SK-N-SH (cell line): ENCODE results near the gene FABP7. TPM values are rescaled to one million over a fixed set of nuclear protein-coding genes. Genes with fewer than 3 reads are reported as not detected.

ENCODE experiments used
- CTCF ChIA-PET: fragments of 300-600, 350-600 bp; formaldehyde crosslinking; extraction: SDS; loops from one replicate; lab custom pipeline; 2021; lab: Yijun Ruan, JAX
- POLR2A ChIA-PET: fragments of 350-600 bp; sonication (Branson Sonifier 250); formaldehyde crosslinking; extraction: SDS; loops from one replicate; lab custom pipeline; 2020; ENCODE audit warnings: antibody characterized with exemption, inconsistent platforms; lab: Yijun Ruan, JAX
- DNase-seq: peaks from one replicate; pipeline ENCODE4 v3.0.0; 2012
- H2AFZ ChIP-seq: fragments of 200-600 bp; sonication (generic); 2 replicates; pipeline ENCODE4 v1.8.1; 2016; ENCODE audit warnings: antibody characterized with exemption, mild to moderate bottlenecking, low read depth
- H3F3A ChIP-seq: fragments of 200-600 bp; sonication (generic); replicated peaks from 2 replicates; pipeline ENCODE3; 2016; ENCODE audit warnings: antibody characterized with exemption, mild to moderate bottlenecking; ENCODE audit not compliant: insufficient read depth
- H3K27ac ChIP-seq, 2 experiments: fragments of 200-500 bp in 1 of 2; fragments of 200-600 bp in 1 of 2; sonication (Bioruptor generic) in 1 of 2; sonication (generic), shearing (Covaris generic) in 1 of 2; 2 replicates each; pipeline versions ENCODE4 v1.5.1 to v1.6.1; 2014 to 2016; ENCODE audit warnings: low read depth in 2 of 2, inconsistent platforms in 1 of 2, low read length in 1 of 2, mild to moderate bottlenecking in 1 of 2, mixed read lengths in 1 of 2
- H3K27me3 ChIP-seq: fragments of 200-600 bp; sonication (generic), shearing (Covaris generic); 2 replicates; pipeline ENCODE4 v1.6.1; 2016; ENCODE audit warnings: mixed run types; ENCODE audit not compliant: insufficient read depth
- H3K36me3 ChIP-seq, 2 experiments: fragments of 200-500 bp in 1 of 2; fragments of 200-600 bp in 1 of 2; sonication (Bioruptor generic) in 1 of 2; sonication (generic) in 1 of 2; replicated peaks in 1 of 2; 2 replicates each; pipeline versions ENCODE3 to v1.5.1; 2014 to 2016; ENCODE audit warnings: low read length in 1 of 2, mild to moderate bottlenecking in 1 of 2; ENCODE audit not compliant: insufficient read depth in 2 of 2, control insufficient read depth in 1 of 2
- H3K4me1 ChIP-seq, 2 experiments: fragments of 200-500 bp in 1 of 2; fragments of 200-600 bp in 1 of 2; sonication (Bioruptor generic) in 1 of 2; sonication (generic), shearing (Covaris generic) in 1 of 2; 2 replicates each; pipeline versions ENCODE4 v1.5.1 to v1.6.1; 2014 to 2016; ENCODE audit warnings: low read depth in 1 of 2, low read length in 1 of 2, mixed run types in 1 of 2; ENCODE audit not compliant: insufficient read depth in 2 of 2, control insufficient read depth in 1 of 2
- H3K4me2 ChIP-seq: fragments of 200-600 bp; sonication (generic), shearing (Covaris generic); 2 replicates; pipeline ENCODE4 v1.6.1; 2017; ENCODE audit warnings: mixed run types
- H3K4me3 ChIP-seq, 2 experiments: fragments of 200-500 bp in 1 of 2; fragments of 200-600 bp in 1 of 2; sonication (Bioruptor generic) in 1 of 2; sonication (generic), shearing (Covaris generic) in 1 of 2; 2 replicates each; pipeline versions ENCODE4 v1.5.1 to v1.8.1; 2014 to 2016; ENCODE audit warnings: low read depth in 2 of 2, inconsistent platforms in 1 of 2, low read length in 1 of 2, mild to moderate bottlenecking in 1 of 2, mixed read lengths in 1 of 2, moderate library complexity in 1 of 2
- H3K79me2 ChIP-seq: fragments of 200-600 bp; sonication (generic); 2 replicates; pipeline ENCODE4 v1.8.1; 2017; ENCODE audit warnings: mild to moderate bottlenecking; ENCODE audit not compliant: insufficient read depth
- H3K9ac ChIP-seq: fragments of 200-600 bp; sonication (generic); 2 replicates; pipeline ENCODE4 v1.6.1; 2017; ENCODE audit warnings: mixed run types
- H3K9me2 ChIP-seq: fragments of 200-600 bp; sonication (generic); 2 replicates; pipeline ENCODE4 v1.6.1; 2017; ENCODE audit warnings: mixed run types
- H3K9me3 ChIP-seq: fragments of 200-600 bp; sonication (generic); 2 replicates; pipeline ENCODE4 v1.6.1; 2017; ENCODE audit warnings: mixed run types, mild to moderate bottlenecking, moderate library complexity
- H4K20me1 ChIP-seq: fragments of 200-600 bp; sonication (generic); 2 replicates; pipeline ENCODE4 v1.6.1; 2017; ENCODE audit warnings: mild to moderate bottlenecking, mixed run types; ENCODE audit not compliant: insufficient read depth
- ELF1 ChIP-seq: IDR thresholded peaks from 2 replicates; pipeline ENCODE4 v1.4.0; 2012
- EP300 ChIP-seq, 2 experiments: IDR thresholded peaks; 2 replicates each; pipeline versions ENCODE4 v1.4.0 to v1.6.1; 2012; ENCODE audit warnings: borderline replicate concordance in 1 of 2, low read depth in 1 of 2, low read length in 1 of 2
- FOSL2 ChIP-seq: IDR thresholded peaks from 2 replicates; pipeline ENCODE4 v1.4.0; 2012; ENCODE audit warnings: low read depth, mild to moderate bottlenecking, moderate library complexity, borderline replicate concordance
- FOXM1 ChIP-seq: IDR thresholded peaks from 2 replicates; pipeline ENCODE4 v1.4.0; 2012; ENCODE audit warnings: low read depth, mild to moderate bottlenecking
- GABPA ChIP-seq: IDR thresholded peaks from 2 replicates; pipeline ENCODE4 v1.4.0; 2012; ENCODE audit warnings: low read depth, mild to moderate bottlenecking
- GATA2 ChIP-seq: sonication (generic); formaldehyde crosslinking; IDR thresholded peaks from 2 replicates; pipeline ENCODE4 v1.5.0; 2020; ENCODE audit warnings: mild to moderate bottlenecking, missing genetic modification reagents
- RCOR1 ChIP-seq: fragments of 150-350 bp; IDR thresholded peaks from 2 replicates; pipeline ENCODE4 v1.6.1; 2017; ENCODE audit warnings: antibody characterized with exemption, low read length
- RFX5 ChIP-seq: IDR thresholded peaks from 2 replicates; pipeline ENCODE4 v1.6.1; 2012; ENCODE audit warnings: mild to moderate bottlenecking, improper control_type of control experiment, low read length
- RXRA ChIP-seq: IDR thresholded peaks from 2 replicates; pipeline ENCODE4 v1.4.0; 2012; ENCODE audit warnings: low read depth, mild to moderate bottlenecking, borderline replicate concordance
- TAF1 ChIP-seq: IDR thresholded peaks from 2 replicates; pipeline ENCODE4 v1.6.1; 2012; ENCODE audit warnings: low read depth, mild to moderate bottlenecking, low read length, moderate library complexity, borderline replicate concordance
- TCF12 ChIP-seq: IDR thresholded peaks from 2 replicates; pipeline ENCODE4 v1.4.0; 2012
- USF2 ChIP-seq: fragments of 150-350 bp; IDR thresholded peaks from 2 replicates; pipeline ENCODE4 v1.6.1; 2017; ENCODE audit warnings: antibody characterized with exemption, low read length, low read depth, borderline replicate concordance
- WGBS: methylation state at CpG from one replicate; pipeline ENCODE4 v1.1.6; 2017; ENCODE audit warnings: low lambda C conversion rate; 5-methylcytosine and 5-hydroxymethylcytosine counted together
- polyA plus RNA-seq, 3 experiments: library from polyadenylated mRNA; depleted of rRNA; stranded (reverse); fragments of >200 nt; gene quantifications; 2 replicates each; pipeline ENCODE4 v1.2.3, GENCODE V29; 2012

The FABP7 gene
- polyA plus RNA-seq, 1 of the 3 experiments (the other 2 are of a cell fraction) = not detected

- Histone ChIP-seq H2AFZ (no peak overlapping the region), H3K27me3 (peaks cover 57% of the 10 kb centered on the region), H4K20me1 (no peaks in the 10 kb centered on the region), H3K9me3 (no peaks in the 10 kb centered on the region), H3K4me1 (no peaks in the 10 kb centered on the region), H3K79me2 (no peaks in the 10 kb centered on the region), H3K27ac (no peak overlapping the region), H3K4me3 (no peak overlapping the region), H3K9ac (no peak overlapping the region), H3F3A (no peaks in the 10 kb centered on the region)
- ChIA-PET POLR2A (no interaction called here), CTCF (no interaction called here)
- WGBS = 2% methylated on average over 4 of the region's 4 CpGs
- no peak for DNase-seq
- TF ChIP-seq EP300 (IDR thresholded peaks at IDR 0.05; ENCODE audit: borderline replicate concordance in 1 of 2, low read depth in 1 of 2, low read length in 1 of 2) (no peak), ELF1 (no peak), RCOR1 (no peak), GABPA (no peak), RXRA (no peak), GATA2 (no peak), FOSL2 (no peak), FOXM1 (no peak), RFX5 (no peak), TCF12 (no peak)
- TF ChIP-seq, all 33 proteins: peak for 0
- Histone ChIP-seq H3K9me2 (no peaks in the 10 kb centered on the region), H3K4me2 (no peak overlapping the region), H3K36me3 (no peaks in the 10 kb centered on the region)
Observed at GRCh38 chr6:122783401-122783800, 3.9 kb downstream of the FABP7 start.

GRCh38 chr6:122785891-122786290, 6.4 kb downstream of the FABP7 start:
- Histone ChIP-seq H3K79me2 (no peaks in the 10 kb centered on the region), H3K4me1 (peaks cover 0 to 9% of the 10 kb centered on the region in 2 experiments; a peak in 1 of 4 replicates), H3K4me3 (no peak overlapping the region), H3K9ac (no peak overlapping the region), H3K36me3 (no peaks in the 10 kb centered on the region), H4K20me1 (no peaks in the 10 kb centered on the region), H3F3A (no peaks in the 10 kb centered on the region), H3K27me3 (peaks cover 40% of the 10 kb centered on the region), H3K4me2 (no peak overlapping the region), H3K9me3 (no peaks in the 10 kb centered on the region), H2AFZ (no peak overlapping the region), H3K27ac (no peak overlapping the region), H3K9me2 (no peaks in the 10 kb centered on the region)
- TF ChIP-seq RCOR1 = no peak
- CTCF ChIA-PET = interaction anchor here (1.2 to 1.9 kb wide), 2 partner anchors 11 to 53 kb away, joined by 3 to 5 read pairs; no protein-coding TSS in a partner anchor
- WGBS = 47% methylated on average over 1 of the region's 1 CpG
- DNase-seq = no peak
- POLR2A ChIA-PET = no interaction called here

GRCh38 chr6:122787721-122788120, 8.2 kb downstream of the FABP7 start:
- Histone ChIP-seq H3K27me3 (peaks cover 34% of the 10 kb centered on the region), H3K9ac (no peak overlapping the region), H3K27ac (no peak overlapping the region), H3K4me3 (no peak overlapping the region), H3K9me2 (no peaks in the 10 kb centered on the region), H3K4me2 (no peak overlapping the region), H2AFZ (no peak overlapping the region), H3K36me3 (no peaks in the 10 kb centered on the region), H3K9me3 (no peaks in the 10 kb centered on the region), H3K4me1 (peaks cover 0 to 9% of the 10 kb centered on the region in 2 experiments; a peak in 1 of 4 replicates), H3K79me2 (no peaks in the 10 kb centered on the region), H4K20me1 (no peaks in the 10 kb centered on the region), H3F3A (no peaks in the 10 kb centered on the region)
- ChIA-PET CTCF (interaction anchor here (1.9 kb wide), 1 partner anchor 51 kb away, joined by 5 read pairs; no protein-coding TSS in a partner anchor), POLR2A (no interaction called here)
- WGBS = 35% methylated on average over 4 of the region's 4 CpGs
- TF ChIP-seq TAF1 = no peak
- TF ChIP-seq USF2 = no peak
- DNase-seq = no peak
